ENCODE data around the gene TBC1D10A.
A peak's percentile ranks its signal among the peaks of the same experiment; 100 is the strongest.

The TBC1D10A gene

DNA sequence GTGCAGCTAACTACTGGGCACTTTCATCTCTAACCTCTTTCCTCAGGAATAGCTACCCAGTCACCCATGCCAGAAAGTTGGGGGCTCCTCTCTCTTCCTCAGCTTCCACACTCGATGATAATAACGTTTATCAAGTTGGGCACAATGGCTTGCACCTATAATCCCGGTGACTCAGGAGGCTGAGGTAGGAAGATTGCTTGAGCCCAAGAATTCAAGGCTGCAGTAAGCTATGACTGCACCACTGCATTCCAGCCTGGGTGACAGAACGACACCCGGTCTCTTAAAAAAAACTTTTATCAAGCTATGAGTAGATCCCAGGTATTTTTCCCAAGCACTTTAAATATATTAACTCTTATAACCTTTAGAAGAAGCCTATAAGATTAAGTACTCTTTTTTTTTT, 27.9 kb upstream of the TBC1D10A start:
- H3K4me1 ChIP-seq (ENCODE audit: insufficient read depth, low read length, poor library complexity, severe bottlenecking) = peaks cover 35% of the 10 kb centered on the region
- H3K79me2 ChIP-seq (ENCODE audit: insufficient read depth, low read length) = peaks cover 67% of the 10 kb centered on the region
- no peak overlapping the region for H2AFZ ChIP-seq (ENCODE audit: low read length)
- H3K9me3 ChIP-seq (ENCODE audit: insufficient read depth, low read depth, low read length) = no peaks in the 10 kb centered on the region
- H3K9ac ChIP-seq (ENCODE audit: low read depth, low read length, poor library complexity, severe bottlenecking) = peak overlapping the region; percentile 83
- H3K36me3 ChIP-seq (ENCODE audit: insufficient read depth, low read length) = peaks cover 31% of the 10 kb centered on the region; the same call in 1 of the 2 replicates
- H3F3A ChIP-seq (ENCODE audit: low read depth) = no peaks in the 10 kb centered on the region
- peaks cover 47% of the 10 kb centered on the region for H4K20me1 ChIP-seq (ENCODE audit: insufficient read depth, low read length, poor library complexity, severe bottlenecking)
- no peak for TF ChIP-seq EZH2phosphoT487 (IDR thresholded peaks at IDR 0.05; ENCODE audit: borderline replicate concordance)
- TF ChIP-seq, protein P1, sequence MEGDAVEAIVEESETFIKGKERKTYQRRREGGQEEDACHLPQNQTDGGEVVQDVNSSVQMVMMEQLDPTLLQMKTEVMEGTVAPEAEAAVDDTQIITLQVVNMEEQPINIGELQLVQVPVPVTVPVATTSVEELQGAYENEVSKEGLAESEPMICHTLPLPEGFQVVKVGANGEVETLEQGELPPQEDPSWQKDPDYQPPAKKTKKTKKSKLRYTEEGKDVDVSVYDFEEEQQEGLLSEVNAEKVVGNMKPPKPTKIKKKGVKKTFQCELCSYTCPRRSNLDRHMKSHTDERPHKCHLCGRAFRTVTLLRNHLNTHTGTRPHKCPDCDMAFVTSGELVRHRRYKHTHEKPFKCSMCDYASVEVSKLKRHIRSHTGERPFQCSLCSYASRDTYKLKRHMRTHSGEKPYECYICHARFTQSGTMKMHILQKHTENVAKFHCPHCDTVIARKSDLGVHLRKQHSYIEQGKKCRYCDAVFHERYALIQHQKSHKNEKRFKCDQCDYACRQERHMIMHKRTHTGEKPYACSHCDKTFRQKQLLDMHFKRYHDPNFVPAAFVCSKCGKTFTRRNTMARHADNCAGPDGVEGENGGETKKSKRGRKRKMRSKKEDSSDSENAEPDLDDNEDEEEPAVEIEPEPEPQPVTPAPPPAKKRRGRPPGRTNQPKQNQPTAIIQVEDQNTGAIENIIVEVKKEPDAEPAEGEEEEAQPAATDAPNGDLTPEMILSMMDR (conservative IDR thresholded peaks at IDR 0.05; ENCODE audit: low read length) = no peak
- H3K27me3 ChIP-seq (ENCODE audit: insufficient read depth, low read length, poor library complexity, severe bottlenecking) = no peaks in the 10 kb centered on the region
- peak overlapping the region; percentile 94 for H3K4me2 ChIP-seq (ENCODE audit: low read depth, low read length, poor library complexity, severe bottlenecking)
- no peaks in the 10 kb centered on the region for H3K9me2 ChIP-seq (replicated peaks; ENCODE audit: low read depth, low read length)
- peak overlapping the region; percentile 90 for H3K4me3 ChIP-seq (ENCODE audit: low read length, poor library complexity, severe bottlenecking)

DNA sequence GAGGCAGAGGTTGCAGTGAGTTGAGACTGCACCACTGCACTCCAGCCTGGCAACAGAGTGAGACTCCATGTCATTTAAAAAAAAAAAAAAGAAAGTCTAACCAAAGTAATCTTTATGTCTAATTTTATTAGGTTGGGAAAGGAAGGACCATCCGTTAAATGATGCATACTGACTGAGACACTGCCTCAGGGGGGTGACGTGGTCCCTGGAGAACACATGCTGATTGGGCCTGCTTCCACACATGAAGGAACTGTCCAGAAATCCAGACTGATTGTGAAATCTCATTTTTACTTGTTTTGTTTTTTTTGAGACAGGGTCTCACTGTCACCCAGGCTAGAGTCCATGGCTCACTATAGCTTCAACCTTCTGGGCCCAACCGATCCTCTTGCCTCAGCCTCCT, 24.5 kb upstream of the TBC1D10A start:
- Histone ChIP-seq H3K9me2 (replicated peaks; ENCODE audit: low read depth, low read length) (no peaks in the 10 kb centered on the region), H3K4me2 (ENCODE audit: low read depth, low read length, poor library complexity, severe bottlenecking) (no peak overlapping the region), H2AFZ (ENCODE audit: low read length) (no peak overlapping the region), H3K79me2 (ENCODE audit: insufficient read depth, low read length) (peaks cover 86% of the 10 kb centered on the region), H3K27me3 (ENCODE audit: insufficient read depth, low read length, poor library complexity, severe bottlenecking) (no peaks in the 10 kb centered on the region), H3K4me1 (ENCODE audit: insufficient read depth, low read length, poor library complexity, severe bottlenecking) (peaks cover 31% of the 10 kb centered on the region), H3K4me3 (ENCODE audit: low read length, poor library complexity, severe bottlenecking) (no peak overlapping the region), H3K36me3 (ENCODE audit: insufficient read depth, low read length) (peaks cover 61% of the 10 kb centered on the region; the same call in 1 of the 2 replicates), H3F3A (ENCODE audit: low read depth) (no peaks in the 10 kb centered on the region), H4K20me1 (ENCODE audit: insufficient read depth, low read length, poor library complexity, severe bottlenecking) (peaks cover 64% of the 10 kb centered on the region), H3K9me3 (ENCODE audit: insufficient read depth, low read depth, low read length) (no peaks in the 10 kb centered on the region), H3K9ac (ENCODE audit: low read depth, low read length, poor library complexity, severe bottlenecking) (no peak overlapping the region)
- TF ChIP-seq, protein P1 (conservative IDR thresholded peaks at IDR 0.05; ENCODE audit: low read length) = no peak
- no peak for TF ChIP-seq EZH2phosphoT487 (IDR thresholded peaks at IDR 0.05; ENCODE audit: borderline replicate concordance)

DNA sequence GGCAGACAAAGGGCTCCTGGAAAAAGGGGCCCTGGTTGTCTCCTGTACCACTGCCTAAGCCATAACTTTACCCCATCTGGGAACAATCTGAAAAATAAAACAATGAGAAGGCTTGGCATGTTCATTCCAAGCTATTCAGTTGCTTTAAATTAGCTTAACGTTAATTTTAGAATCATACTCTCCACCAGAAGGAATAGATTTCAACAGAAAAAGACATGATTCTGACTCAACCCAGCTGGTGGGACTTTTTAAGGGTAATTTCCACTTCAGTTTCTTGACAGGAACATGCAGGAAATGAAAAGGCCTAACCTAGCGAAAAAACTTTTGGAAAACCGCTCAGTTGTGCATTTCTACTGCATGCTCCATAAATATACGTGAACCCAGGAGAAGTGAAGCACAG, 22.1 kb upstream of the TBC1D10A start:
- H3K36me3 ChIP-seq (ENCODE audit: insufficient read depth, low read length) = peaks cover 85% of the 10 kb centered on the region
- H3K27me3 ChIP-seq (ENCODE audit: insufficient read depth, low read length, poor library complexity, severe bottlenecking) = no peaks in the 10 kb centered on the region
- H3K4me3 ChIP-seq (ENCODE audit: low read length, poor library complexity, severe bottlenecking) = no peak overlapping the region
- peaks cover 40% of the 10 kb centered on the region for H4K20me1 ChIP-seq (ENCODE audit: insufficient read depth, low read length, poor library complexity, severe bottlenecking)
- H3F3A ChIP-seq (ENCODE audit: low read depth) = no peaks in the 10 kb centered on the region
- H3K9me2 ChIP-seq (replicated peaks; ENCODE audit: low read depth, low read length) = no peaks in the 10 kb centered on the region
- H3K79me2 ChIP-seq (ENCODE audit: insufficient read depth, low read length) = peaks cover 61% of the 10 kb centered on the region
- H2AFZ ChIP-seq (ENCODE audit: low read length) = no peak overlapping the region
- no peak overlapping the region for H3K9ac ChIP-seq (ENCODE audit: low read depth, low read length, poor library complexity, severe bottlenecking)
- H3K4me2 ChIP-seq (ENCODE audit: low read depth, low read length, poor library complexity, severe bottlenecking) = peak overlapping the region; percentile 45
- no peak for TF ChIP-seq EZH2phosphoT487 (IDR thresholded peaks at IDR 0.05; ENCODE audit: borderline replicate concordance)
- TF ChIP-seq, protein P1 (conservative IDR thresholded peaks at IDR 0.05; ENCODE audit: low read length) = no peak
- no peaks in the 10 kb centered on the region for H3K9me3 ChIP-seq (ENCODE audit: insufficient read depth, low read depth, low read length)
- H3K4me1 ChIP-seq (ENCODE audit: insufficient read depth, low read length, poor library complexity, severe bottlenecking) = peaks cover 11% of the 10 kb centered on the region
